Measurements from ENCODE around the gene ALDH2. TPM values are rescaled to one million over a fixed set of nuclear protein-coding genes. Genes with fewer than 3 reads are reported as not detected.
"Not testable (repeated sequence)": the region's sequence is repeated elsewhere in the genome, so short reads cannot be mapped to it uniquely, and the experiment has no call there.

The ALDH2 gene
- total and polyA plus RNA-seq, 11 donors, result 135 to 303 (median 248) TPM

DNA sequence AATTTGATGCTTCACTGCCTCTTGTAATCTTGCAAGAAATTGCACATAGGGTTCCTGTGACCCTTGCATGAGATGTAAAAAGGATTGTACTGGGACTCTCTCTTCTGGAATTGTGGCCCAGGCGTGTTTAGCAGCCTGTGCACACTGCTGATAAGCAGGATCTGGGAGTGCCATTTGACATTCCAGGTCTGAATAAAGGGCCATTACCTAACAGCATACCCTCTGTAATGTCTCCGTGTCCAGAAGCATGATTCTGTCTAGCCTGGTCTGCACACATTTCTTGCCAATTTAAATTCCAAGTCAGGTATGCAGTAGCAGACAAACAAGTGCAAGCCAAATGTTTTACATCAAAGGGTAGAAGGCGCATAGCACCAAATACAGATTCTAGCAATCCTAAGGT lies 57.2 kb downstream of the ALDH2 start:
- WGBS, 4 donors, result 38 to 50% (median 47%) methylated on average over 3 of the region's 3 CpGs
- TF ChIP-seq POLR2A (IDR thresholded peaks at IDR 0.05), result no peak
- TF ChIP-seq, protein P1, sequence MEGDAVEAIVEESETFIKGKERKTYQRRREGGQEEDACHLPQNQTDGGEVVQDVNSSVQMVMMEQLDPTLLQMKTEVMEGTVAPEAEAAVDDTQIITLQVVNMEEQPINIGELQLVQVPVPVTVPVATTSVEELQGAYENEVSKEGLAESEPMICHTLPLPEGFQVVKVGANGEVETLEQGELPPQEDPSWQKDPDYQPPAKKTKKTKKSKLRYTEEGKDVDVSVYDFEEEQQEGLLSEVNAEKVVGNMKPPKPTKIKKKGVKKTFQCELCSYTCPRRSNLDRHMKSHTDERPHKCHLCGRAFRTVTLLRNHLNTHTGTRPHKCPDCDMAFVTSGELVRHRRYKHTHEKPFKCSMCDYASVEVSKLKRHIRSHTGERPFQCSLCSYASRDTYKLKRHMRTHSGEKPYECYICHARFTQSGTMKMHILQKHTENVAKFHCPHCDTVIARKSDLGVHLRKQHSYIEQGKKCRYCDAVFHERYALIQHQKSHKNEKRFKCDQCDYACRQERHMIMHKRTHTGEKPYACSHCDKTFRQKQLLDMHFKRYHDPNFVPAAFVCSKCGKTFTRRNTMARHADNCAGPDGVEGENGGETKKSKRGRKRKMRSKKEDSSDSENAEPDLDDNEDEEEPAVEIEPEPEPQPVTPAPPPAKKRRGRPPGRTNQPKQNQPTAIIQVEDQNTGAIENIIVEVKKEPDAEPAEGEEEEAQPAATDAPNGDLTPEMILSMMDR (IDR thresholded peaks at IDR 0.05), result no peak
- Histone ChIP-seq H3K27ac (peak overlapping the region in 1 of 12 donors; percentile 43), H3K36me3 (no peaks in the 10 kb centered on the region), H3K9me3 (no peaks in the 10 kb centered on the region), H3K4me1 (peaks cover 0 to 16% (median 3%) of the 10 kb centered on the region in 12 donors), H3K4me3 (no peak overlapping the region), H3K27me3 (no peaks in the 10 kb centered on the region)
- peak in 3 of 4 donors; percentile 39 to 72 (median 59) for ATAC-seq
- intact Hi-C loops (cut with DNase I), result no loop called here
- no peak for DNase-seq

DNA sequence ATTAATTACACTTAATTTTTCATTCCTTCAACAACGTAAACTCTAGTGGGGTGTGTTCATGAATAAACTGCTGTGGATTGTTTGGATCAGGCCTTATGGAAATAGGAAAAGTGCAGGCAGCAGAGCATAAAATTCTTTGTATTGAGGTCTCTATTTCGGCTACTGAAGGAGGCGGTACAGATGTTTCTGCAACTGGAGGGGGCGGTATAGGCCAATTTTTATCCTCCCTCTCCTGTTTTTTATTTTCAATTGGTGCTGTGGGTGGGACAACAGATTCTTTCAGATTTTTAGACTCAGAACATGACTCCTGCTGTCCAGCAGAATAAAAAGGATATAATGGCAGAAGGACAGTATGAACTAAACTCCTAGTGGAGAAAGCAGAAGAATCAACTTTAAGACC lies 57.6 kb downstream of the ALDH2 start:
- DNase-seq; H3K36me3 ChIP-seq; H3K27me3 ChIP-seq; intact Hi-C loops (cut with DNase I); H3K4me3 ChIP-seq; H3K9me3 ChIP-seq: not testable (repeated sequence)
- peaks cover 0 to 16% (median 3%) of the 10 kb centered on the region in 12 donors for H3K4me1 ChIP-seq
- H3K27ac ChIP-seq, result peak overlapping the region in 1 of 12 donors; percentile 43
- TF ChIP-seq, protein P1 (IDR thresholded peaks at IDR 0.05), result peak in 11 of 12 donors; percentile 4 to 43 (median 27)
- WGBS, 4 donors, result 26 to 43% (median 40%) methylated on average over 4 of the region's 4 CpGs
- ATAC-seq, result peak in 1 of 4 donors; percentile 28

GRCh38 chr12:111825509-111825908 lies 58.8 kb downstream of the ALDH2 start:
- Histone ChIP-seq H3K36me3 (no peaks in the 10 kb centered on the region), H3K4me1 (peaks cover 0 to 12% (median 0%) of the 10 kb centered on the region in 12 donors), H3K4me3 (no peak overlapping the region), H3K9me3 (no peaks in the 10 kb centered on the region), H3K27ac (no peak overlapping the region), H3K27me3 (no peaks in the 10 kb centered on the region)
- DNase-seq, result no peak
- 83 to 89% (median 87%) methylated on average over 5 of the region's 5 CpGs for WGBS, 4 donors
- no peak for ATAC-seq
- intact Hi-C loops (cut with DNase I), result no loop called here
- TF ChIP-seq, protein P1 (IDR thresholded peaks at IDR 0.05), result no peak

DNA sequence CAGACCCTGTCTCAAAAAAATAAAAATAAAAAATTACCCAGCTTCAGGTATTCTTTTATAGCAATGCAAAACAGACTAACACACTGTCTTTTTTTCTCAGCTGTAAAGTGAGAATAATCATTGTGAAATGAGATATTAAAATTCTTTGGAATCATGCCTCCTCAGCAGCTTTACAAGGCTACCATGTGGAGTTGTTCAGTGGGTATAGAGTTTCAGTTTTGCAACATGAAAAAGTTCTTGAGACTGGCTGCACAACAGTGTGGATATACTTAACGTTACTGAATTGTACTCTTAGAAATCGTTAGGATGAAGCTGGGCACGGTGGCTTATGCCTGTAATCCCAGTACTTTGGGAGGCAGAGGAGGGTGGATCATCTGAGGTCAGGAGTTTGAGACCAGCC lies 59.6 kb downstream of the ALDH2 start:
- no peak for TF ChIP-seq POLR2A (IDR thresholded peaks at IDR 0.05)
- TF ChIP-seq, protein P1 (IDR thresholded peaks at IDR 0.05), result no peak
- Histone ChIP-seq H3K36me3 (no peaks in the 10 kb centered on the region), H3K27me3 (no peaks in the 10 kb centered on the region), H3K4me3 (no peak overlapping the region), H3K9me3 (no peaks in the 10 kb centered on the region), H3K27ac (no peak overlapping the region), H3K4me1 (peaks cover 0 to 12% (median 0%) of the 10 kb centered on the region in 12 donors)
- WGBS, 4 donors, result 75 to 79% (median 76%) methylated on average over 3 of the region's 3 CpGs
- intact Hi-C loops (cut with DNase I), result no loop called here
- no peak for DNase-seq
- ATAC-seq, result no peak
